ENCODE measurements around the gene LOXL3.
"Not testable (repeated sequence)": the region's sequence is repeated elsewhere in the genome, so short reads cannot be mapped to it uniquely, and the experiment has no call there.

The LOXL3 gene

DNA sequence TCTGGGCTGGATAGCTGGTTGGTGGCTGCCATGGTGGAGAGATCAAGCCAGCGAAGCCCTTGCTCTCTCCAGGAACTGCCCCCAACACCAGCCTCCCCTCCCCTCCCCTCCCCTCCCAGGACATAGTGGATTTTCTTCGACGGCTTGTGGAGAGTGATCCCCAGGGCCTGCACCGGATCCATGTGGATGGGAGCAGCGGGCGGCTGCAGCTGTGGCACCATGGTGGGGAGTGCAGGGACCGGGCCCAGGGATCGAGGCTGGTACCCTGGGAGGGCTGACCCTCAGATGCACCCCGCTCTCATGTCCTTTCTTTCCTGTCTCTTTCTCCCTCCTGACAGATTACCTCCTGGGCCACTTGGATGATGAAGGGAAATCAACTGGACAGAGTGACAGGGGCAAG is 63.8 kb downstream of the LOXL3 start:
- no peak for DNase-seq

DNA sequence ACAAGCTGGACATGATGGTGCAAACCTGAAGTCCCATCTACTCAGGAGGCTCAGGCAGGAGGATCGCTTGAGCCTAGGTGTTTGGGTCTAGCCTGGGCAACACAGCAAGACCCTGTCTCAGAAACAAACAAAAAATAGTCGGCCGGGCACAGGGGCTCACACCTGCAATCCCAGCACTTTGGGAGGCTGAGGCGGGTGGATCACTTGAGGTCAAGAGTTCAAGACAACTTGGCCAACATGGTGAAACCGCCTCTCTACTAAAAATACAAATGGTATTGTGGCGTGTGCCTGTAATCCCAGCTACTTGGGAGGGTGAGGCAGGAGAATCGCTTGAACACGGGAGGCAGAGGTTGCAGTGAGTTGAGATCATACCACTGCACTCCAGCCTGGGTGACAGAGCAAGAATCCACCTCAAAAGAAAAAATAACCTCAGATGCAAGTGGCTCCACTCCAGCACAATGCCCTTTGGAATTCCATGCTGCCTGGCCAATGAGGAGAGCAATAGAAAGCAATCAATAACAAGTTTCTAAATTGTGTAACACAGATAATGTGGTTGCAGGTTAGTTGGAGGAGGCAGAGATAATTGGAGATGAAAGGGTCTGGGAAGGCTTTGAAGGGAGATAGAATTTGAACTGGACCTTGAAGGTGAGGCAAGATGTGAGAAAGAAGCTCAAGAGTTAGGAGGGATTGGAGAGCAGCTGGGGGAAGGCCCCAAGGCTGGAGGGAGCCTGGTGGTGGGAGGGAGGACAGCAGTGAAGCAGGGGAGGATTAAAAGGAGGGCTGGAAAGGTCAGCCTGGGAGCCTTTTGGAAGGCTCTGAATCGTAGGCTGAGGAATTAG is 64.9 kb downstream of the LOXL3 start:
- DNase-seq: no peak

- DNase-seq: no peak
Measured at GRCh38 chr2:74486141-74486540, 67.6 kb downstream of the LOXL3 start.

DNA sequence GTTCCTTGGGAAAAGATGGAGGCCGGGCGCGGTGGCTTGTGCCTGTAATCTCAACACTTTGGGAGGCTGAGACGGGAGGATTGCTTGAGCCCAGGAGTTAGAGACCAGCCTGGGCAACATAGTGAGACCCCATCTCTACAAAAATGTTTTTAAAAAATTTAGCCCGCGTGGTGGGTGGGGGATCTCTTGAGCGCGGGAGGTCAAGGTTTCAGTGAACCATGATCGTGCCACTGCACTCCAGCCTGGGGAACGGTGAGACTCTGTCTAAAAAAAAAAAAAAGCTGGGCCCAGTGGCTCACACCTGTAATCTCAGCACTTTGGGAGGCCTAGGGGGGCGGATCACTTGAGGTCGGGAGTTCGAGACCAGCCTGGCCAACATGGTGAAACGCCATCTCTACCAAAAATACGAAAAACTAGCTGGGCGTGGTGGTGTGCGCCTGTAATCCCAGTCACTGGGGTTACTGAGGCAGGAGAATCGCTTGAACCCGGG is 70.0 kb downstream of the LOXL3 start:
- not testable (repeated sequence) for DNase-seq

DNA sequence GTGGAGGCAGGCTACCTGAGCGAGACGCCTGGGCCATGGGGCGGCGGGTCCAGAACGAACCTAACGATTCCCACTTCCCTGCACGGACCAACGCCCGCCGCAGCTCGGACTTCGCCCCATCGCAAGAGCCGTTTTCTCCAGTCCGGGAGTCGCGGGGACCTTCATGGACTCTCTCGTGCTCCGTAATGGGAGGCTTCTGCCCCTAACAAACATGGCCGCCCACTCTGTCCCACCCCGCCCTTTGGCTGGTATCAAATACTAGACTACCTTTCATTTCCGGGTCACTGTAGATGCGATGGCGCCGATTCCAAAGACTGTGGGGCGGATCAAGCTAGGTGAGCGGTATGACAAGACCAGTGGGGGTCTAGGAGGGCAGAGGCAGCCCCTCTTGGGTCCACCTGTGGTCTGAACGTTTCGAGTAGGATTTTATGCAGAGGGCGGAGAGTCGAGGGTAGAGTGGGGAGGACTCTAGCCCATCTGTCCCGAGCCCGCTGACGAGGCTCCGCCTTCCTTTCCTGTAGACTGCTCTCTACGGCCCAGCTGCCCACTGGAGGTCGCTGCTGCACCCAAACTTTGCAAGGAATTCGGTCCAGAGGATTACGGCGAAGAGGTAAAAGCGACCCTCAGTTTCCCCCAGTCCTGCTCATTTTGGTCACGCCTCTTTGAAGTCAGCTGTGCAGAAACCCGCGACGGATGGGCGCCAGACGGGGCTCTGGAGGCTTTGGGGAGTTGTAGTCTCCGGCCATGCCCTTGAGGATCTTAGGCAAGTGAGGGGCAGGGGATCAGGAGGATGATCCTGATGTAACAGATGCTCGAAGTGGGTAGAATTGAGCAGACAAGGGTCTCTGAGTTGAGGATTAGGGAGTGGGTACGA is 70.7 kb downstream of the LOXL3 start, which contains the start of the genes CCDC142 and TTC31:
TSS of gene CCDC142 (minus strand) at position 198 of the 874 bp plus-strand sequence. CDS start at position 37, 161 bp downstream.
TSS of gene TTC31 (plus strand) at position 281 of the 874 bp plus-strand sequence. CDS start at position 296, 15 bp downstream.
- peak; percentile 98 for DNase-seq

Measured in eye (tissue), 1 donor.